GM19438 (cell line): ENCODE results near the gene MCM3.

Experiments used
- ATAC-seq: cut with Tn5 transposase; IDR thresholded peaks from one replicate; pipeline ENCODE4 v1.9.1; 2021; ENCODE audit warnings: low read depth; ENCODE audit not compliant: unreplicated experiment

The MCM3 gene

GRCh38 chr6:52304983-52305390 lies 20.4 kb upstream of the MCM3 start:
- ATAC-seq = peak; percentile 57

DNA sequence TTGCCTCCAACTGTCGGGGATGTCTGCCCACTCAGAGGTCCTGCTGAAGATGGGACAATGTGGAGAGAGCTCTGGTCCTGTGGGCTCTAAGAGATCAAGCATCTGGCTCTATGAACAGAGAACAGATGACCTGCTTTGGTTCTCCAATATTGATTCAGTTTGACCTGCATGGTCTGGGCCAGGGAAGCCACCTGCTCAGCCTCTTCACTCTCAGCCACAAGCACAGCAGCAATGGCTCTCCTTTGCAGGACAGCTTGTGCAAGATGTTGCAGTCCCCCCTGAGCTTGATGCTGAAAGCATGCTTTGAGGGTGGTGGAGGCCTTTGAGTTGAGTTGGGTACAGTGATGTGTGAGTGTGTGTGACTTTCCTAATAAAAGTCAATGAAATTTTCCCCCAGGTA lies 18.6 kb upstream of the MCM3 start:
- ATAC-seq = no peak

DNA sequence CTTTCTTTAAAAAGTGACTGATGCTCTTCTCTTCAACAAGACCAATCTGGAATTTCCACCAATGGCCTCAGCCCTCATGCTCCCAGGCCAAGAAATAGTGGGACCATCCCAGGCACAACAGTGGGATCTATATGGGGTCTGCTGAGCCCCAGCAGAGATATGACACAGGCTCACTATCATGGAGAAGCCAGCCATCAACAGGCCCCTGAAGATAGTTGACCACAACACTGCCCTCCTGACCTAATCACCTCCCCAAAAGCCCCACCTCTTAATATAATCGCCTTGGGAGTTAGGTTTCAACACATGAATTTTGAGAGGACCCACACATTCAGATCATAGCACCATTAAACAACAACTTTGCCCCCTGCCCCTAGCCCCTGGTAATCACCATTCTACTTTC lies 16.8 kb upstream of the MCM3 start:
- no peak for ATAC-seq

DNA sequence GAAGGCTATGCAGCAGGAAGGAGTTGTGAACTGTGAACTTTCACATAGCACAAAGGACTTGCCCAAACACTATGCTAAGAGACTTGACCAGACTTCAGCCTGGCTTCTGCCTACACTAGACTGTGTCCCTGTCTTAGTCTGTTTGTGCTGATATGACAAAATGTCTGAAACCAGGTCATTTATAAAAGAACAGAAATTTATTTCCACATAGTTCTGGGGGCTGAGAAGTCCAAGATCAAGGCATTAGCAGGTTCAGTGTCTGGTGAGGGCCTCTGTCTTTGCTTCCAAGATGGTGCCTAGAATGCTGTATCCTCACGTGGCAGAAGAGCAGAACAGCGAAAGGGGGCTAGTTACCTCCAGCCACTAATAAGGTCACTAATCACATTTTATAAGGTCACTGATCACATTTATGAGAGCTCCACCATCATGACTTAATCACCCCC lies 16.0 kb upstream of the MCM3 start:
- no peak for ATAC-seq

DNA sequence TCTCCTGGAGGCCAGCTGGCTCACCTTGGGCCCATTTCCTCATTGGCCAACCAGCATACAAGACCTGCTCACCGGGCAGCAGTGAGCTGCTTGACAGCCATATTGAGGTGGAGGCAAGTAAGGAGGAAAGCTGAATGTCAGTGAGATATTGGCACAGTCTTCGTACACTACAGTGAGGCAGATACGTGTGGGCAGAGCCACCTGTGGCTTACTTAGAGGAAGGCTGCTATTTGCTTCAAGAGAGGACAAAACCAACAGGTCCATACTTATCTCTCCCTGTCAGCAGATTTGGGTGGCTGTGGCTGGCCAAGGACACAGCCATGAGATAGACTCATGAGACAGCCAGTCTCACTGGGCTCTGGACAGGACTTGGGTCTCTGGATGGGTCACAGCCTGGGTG lies 15.1 kb upstream of the MCM3 start:
- ATAC-seq = no peak

- no peak for ATAC-seq
These were observed 12.9 kb upstream of the MCM3 start for GRCh38 chr6:52297433-52297832.

DNA sequence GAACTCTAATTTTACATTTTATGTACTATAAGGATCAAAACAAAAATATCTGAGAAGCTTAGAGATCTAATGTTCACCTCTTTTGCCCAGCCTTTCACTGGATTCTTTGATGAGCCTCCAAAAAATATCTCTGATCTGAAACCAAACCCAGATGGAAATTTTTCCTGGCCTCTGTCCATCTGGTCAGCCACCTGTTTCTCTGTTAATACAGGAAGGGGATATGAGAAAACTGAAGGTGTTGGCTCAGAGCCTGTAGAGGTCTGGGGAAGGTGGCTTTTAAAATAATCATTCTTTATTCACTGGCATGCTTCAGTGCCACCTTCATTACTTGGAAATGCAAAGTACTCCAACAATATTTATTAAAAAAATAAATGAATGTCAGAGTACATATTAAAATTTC lies 8.5 kb upstream of the MCM3 start:
- no peak for ATAC-seq

GRCh38 chr6:52288841-52289240 lies 4.3 kb upstream of the MCM3 start:
- no peak for ATAC-seq

DNA sequence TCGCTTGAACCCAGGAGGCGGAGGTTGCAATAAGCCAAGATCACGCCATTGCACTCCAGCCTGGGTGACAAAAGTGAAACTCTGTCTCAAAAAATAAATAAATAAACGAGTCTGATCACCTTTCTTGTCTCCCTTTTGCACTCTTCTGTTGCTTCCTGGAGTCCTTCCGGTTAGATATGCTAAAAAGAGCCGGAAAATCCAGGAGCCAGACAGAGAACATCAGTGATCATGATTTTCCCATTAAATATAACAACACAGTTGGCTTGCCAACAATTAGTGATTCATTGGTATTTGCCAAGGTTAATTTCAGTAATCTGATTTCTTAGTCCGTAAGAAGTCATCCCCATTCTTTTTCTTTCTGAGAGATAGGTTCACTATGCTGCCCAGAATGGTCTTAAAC lies 3.7 kb upstream of the MCM3 start:
- no peak for ATAC-seq

- ATAC-seq = no peak
These were observed 2.4 kb upstream of the MCM3 start for GRCh38 chr6:52286798-52287432.

DNA sequence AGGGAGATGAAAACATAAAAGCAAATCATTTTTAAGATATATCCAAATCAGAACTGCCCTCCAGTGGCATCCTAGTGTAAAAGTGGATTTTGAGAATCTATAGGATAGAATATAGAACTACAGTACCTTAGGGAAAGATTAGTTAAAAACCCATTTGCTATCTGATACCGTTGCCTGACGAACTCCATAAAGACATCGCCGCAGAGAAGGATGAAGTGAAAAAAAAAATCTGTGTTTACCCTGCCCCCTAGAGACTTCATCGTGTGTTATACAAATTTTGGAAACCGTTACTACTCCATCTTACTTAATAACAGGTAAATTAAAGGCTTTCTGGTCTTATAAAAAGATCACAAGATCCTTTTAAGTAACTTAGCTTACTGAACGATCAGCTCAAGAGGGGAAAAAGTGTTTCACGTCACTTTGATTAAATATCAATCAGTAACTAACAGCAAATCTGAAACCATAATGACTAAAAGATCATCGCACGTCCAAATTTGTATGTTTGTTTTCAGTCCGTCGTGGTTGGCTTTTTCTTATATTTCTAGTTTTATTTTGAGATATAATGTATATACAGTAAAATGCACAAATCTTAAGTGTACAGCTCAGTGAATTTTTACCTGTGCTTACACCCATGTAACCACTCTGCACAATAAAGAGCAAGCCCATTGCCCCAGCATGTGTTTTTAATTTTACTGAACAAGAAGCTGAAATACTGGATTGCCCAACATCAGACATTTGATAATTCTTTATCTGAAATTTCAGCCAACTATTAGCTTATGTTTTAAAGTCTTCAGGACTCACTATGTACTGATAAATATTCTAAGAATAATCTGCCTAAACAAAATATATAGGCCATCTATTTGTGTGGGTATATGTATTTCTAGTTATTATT lies 881 bp upstream of the MCM3 start:
- ATAC-seq = no peak

DNA sequence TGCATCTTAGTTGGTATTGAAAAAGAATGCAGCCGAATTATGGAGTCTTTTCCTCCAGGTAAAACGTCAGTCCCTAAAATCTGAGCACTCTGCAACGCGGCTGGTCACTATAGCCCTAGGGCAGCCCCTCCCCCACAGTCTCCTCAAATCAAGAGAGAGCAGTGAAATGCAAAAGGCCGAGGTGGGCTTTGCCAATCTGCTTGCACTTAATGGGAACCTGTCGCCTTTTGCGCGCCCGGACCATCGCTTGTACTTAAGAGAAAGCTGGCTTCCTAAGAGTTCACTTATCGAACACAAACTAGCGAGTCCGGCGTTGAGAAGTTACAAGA lies 447 bp downstream of the MCM3 start:
- ATAC-seq = peak; percentile 2

- no peak for ATAC-seq
These were observed 1.4 kb downstream of the MCM3 start for GRCh38 chr6:52283111-52283510.

- no peak for ATAC-seq
These were observed 8.4 kb downstream of the MCM3 start for GRCh38 chr6:52276130-52276529.

GRCh38 chr6:52271852-52272460 lies 12.6 kb downstream of the MCM3 start:
- ATAC-seq = no peak

DNA sequence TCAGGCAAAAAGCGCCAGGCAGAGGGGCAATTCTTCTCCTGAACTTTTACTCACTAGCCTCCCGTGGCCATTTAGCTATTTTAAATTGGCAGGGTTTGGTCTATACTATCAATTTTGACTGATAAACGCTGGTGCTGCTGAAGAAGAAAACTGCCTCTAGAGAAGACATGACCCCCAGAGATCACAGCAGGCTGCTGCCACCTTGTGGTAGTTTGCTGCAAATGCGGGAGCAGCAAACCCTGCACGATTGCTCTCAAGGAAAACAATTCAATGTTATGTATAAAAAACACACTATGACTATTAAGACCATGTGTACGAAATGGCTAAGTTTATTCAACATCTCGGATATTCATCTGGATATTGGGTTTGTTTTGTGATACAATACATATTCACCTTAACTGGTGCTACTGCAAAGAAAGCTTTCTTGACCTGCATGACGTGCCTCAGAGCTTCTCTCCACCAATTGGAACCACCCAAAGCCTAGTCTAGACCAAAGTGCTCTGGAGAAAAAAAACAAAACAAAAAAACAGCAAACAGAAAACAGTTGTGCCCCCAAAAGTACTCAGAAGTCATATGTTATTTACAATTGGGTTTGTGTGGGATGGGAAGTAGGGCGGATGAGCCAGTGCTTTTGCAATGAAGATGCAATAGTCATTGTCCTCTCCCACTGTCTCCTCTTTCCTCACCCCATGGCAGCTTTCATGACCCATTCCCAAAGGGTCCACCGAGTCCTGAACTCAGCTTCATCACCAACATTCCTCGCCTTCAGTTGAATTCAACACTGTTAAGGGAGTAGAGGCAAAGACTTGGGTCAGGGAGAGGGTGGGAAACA lies 20.6 kb downstream of the MCM3 start:
- ATAC-seq = peak; percentile 59

GRCh38 chr6:52262620-52263344 lies 21.8 kb downstream of the MCM3 start:
- ATAC-seq = no peak

- no peak for ATAC-seq
These were observed 23.3 kb downstream of the MCM3 start for GRCh38 chr6:52261229-52261628.

DNA sequence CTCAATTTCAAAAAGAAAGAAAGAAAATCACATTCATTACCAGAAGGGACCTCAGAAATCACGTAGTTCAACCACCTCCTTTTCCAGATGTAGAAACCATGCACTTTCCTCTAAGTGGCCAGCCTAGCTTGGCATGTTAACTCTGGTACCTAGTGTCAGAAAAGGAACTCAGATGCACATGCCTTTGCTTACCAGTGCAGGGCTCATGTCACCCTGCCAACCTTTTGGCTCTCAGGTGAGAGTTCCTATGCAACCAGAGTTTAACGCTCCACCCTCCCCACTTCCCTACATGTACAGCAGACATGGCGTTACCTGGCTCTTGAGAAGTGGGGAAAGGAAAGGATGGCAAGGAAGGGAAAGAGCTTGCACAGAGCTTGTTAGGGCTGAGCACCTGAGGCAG lies 23.9 kb downstream of the MCM3 start:
- ATAC-seq = no peak

- ATAC-seq = no peak
These were observed 29.1 kb downstream of the MCM3 start for GRCh38 chr6:52255434-52255833.
